ENCODE data around the gene LDB3.

DNA sequence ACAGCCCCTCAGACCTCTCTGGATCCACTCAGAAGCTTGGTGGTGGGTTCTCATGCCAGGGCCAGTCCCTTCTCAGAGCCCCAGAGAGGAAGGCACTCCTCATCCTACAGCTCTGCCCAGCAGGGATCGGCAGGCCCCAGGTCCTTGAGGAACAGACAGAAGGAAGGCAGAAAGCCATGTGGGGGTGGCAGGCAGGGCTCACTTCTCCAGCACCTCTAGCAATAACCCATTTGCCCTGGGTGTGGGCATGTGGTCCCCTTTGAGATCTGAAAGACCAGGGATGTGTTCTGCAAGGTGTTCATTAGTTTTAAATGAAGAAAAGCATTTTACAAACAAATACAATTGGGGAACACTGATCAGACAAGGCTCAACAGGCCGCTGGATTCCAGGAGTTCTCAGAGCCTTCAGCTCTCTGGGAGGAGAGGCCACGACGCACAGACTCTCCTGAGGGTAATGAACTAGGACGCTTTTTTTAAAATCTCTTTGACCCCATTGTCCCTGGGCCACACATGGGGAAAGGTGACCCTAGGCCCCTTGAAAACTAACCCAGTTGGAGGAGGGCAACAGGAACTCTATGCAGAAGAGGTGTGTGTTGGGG is 40.6 kb downstream of the LDB3 start:
- TF ChIP-seq EZH2 (IDR thresholded peaks at IDR 0.05; ENCODE audit: insufficient read depth, poor library complexity, severe bottlenecking) (no peak), EZH2phosphoT487 (IDR thresholded peaks at IDR 0.05; ENCODE audit: insufficient read depth, low read depth) (no peak)
